A204.1 (cell line): ENCODE results near the gene NONO.
"Not testable (repeated sequence)": the region's sequence is repeated elsewhere in the genome, so short reads cannot be mapped to it uniquely, and the experiment has no call there.

Source experiments
- FAIRE-seq: peaks from 2 replicates; lab custom pipeline; 2012; peaks lifted over from hg19 to GRCh38; lab: Jason Lieb, UNC

The NONO gene, protein sequence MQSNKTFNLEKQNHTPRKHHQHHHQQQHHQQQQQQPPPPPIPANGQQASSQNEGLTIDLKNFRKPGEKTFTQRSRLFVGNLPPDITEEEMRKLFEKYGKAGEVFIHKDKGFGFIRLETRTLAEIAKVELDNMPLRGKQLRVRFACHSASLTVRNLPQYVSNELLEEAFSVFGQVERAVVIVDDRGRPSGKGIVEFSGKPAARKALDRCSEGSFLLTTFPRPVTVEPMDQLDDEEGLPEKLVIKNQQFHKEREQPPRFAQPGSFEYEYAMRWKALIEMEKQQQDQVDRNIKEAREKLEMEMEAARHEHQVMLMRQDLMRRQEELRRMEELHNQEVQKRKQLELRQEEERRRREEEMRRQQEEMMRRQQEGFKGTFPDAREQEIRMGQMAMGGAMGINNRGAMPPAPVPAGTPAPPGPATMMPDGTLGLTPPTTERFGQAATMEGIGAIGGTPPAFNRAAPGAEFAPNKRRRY

GRCh38 chrX:71283403-71284143 lies at the start of gene NONO:
NONO (plus strand) TSS chrX:71283635; CDS start chrX:71290638, 7,003 bp downstream.
- FAIRE-seq: peak; percentile 94

GRCh38 chrX:71235482-71235881 lies 48.0 kb upstream of the NONO start:
- FAIRE-seq: no peak

DNA sequence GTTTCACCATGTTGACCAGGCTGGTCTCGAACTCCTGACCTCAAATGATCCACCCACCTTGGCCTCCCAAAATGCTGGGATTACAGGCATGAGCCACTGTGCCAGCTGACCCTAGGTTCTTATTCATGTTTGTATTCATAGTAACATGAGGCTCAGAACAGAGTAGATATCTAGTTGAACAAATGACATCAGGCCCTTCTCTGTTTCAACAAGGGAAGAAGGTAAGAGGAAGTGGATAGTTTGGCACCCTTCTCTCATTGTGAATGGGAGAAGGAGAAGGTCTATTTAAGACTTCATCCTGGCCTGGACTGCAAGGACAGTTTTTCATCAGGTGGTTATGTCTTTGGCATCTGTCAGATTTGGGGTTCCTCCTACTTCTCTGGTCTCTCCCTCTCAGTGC lies 46.6 kb upstream of the NONO start:
- FAIRE-seq: no peak

DNA sequence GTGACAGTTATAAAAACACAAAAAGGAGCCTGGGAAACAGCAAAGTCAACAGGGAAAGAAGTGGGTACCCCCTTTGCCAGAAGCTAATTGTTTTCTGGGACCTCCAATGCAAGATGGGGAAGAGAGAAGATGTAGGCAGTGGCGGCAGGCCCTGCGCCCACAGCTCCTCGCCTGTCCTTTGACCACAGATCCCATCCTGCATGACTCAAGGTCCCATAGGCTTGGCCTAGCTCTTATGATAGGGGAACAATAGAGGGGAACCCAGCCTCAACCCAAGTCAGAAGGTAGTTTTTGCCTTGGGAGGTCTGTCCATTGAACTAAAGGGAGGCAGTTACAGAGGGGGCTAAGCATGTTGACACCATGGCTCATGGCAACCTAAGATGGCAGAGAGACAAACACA lies 43.7 kb upstream of the NONO start:
- FAIRE-seq: no peak

DNA sequence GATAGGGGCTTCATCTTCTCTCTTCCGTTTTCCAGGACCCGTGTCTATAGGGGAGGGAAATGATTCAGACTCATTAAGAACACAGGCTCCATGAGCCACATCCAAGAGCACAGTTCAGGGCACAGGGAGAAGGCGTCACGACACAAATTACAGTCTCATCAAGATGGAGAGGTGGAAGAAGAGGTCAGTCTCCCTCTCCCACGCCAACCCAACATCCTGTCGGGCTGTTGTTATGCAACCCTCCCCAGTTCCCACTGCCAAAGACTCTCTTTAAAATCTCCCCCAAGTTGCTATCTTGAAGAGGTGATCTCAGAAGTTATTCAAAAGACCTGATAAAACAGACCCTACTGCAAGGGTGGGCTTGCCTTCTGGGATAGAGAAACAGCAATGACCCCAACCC lies 42.1 kb upstream of the NONO start:
- no peak for FAIRE-seq

GRCh38 chrX:71244359-71245128 lies 38.9 kb upstream of the NONO start:
- FAIRE-seq: no peak

GRCh38 chrX:71245159-71245558 lies 38.3 kb upstream of the NONO start:
- FAIRE-seq: no peak

- FAIRE-seq: no peak
These were observed 32.6 kb upstream of the NONO start for GRCh38 chrX:71250841-71251240.

DNA sequence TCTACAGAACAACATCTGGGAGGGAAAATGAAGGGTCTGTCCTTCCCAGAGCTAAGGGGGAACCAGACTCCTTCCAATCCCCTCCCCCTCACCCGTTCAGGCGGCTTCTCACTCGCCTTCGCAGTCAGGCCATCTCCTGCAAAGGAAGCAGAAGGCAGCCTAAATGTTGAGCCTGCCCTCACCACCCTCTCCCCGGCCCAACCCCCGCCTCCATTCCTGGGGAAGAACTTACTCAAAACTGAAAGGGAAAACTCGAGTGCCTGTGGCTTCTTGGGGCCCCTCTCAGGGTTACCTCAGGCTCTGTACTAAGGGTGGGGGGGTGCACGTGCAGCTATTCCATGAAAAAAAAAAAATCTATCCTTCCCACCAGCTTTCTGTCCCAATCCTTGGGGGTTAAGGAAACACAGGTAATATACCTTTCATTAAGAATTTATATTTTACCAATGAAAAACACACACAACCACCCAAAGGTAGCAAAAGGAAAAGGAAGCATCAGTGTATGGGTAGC lies 31.9 kb upstream of the NONO start:
- no peak for FAIRE-seq

GRCh38 chrX:71252221-71252620 lies 31.2 kb upstream of the NONO start:
- FAIRE-seq: no peak

DNA sequence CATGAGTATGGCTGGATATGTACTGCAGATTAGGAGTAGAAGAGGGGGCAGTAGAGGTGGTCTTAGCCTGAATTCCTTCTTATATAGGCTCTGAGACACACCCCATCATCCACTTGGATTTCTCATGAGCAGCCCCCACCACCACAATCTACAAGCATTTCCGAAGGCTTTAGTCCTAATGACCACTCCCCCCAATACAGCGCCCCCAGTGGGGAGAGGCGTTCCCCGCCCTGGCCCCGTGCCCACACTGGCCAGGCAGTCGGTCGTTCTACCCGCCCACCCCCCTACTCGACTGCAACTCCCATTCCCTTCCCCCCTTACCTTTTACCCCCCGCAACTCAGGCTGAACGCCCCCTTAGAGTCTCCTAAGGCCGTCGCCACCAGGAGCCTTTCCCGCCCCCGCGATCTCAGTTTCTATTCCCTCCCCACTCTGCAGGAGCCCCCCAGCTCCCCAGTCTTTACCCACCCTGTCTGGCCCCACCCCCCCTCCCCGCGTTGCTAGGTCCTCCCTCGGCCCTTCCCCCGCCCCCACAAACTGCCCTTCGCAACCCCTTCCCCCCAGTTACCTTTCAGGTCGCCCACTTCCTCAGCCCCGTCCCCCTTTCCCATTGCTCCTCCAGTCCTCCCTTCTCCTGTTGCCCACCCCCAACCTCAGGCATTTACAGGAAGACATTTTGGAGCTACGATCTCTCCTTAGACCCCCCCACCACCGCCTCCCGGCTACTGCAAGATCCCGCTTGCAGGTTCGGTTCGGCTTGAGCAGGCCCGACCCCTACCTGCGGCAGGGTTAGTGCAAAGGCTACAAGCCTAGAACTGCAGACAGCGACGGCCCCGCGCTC lies 30.0 kb upstream of the NONO start:
- FAIRE-seq: no peak

GRCh38 chrX:71254092-71254963 lies 29.1 kb upstream of the NONO start, which contains the start of gene ZMYM3:
ZMYM3 (minus strand) TSS chrX:71254140; CDS start chrX:71253255, 885 bp downstream.
- FAIRE-seq: no peak

GRCh38 chrX:71256051-71256450 lies 27.4 kb upstream of the NONO start:
- FAIRE-seq: no peak

DNA sequence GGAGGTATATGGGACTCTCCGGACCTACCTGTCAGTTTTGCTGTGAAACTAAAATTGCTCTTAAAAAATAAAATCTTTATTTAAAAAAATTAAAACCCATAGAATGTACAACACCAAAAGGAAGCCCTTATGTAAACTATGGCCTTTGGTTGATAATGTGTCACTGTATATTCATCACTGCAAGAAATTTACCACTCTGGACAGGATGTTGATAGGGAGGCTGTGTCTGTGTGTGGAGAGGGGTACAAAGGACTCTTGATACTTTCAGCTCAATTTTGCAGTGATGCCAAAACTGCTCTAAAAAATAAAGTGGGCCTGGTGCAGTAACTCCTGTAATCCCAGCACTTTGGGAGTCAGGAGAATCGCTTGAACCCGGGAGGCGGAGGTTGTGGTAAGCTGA lies 26.6 kb upstream of the NONO start:
- FAIRE-seq: no peak

DNA sequence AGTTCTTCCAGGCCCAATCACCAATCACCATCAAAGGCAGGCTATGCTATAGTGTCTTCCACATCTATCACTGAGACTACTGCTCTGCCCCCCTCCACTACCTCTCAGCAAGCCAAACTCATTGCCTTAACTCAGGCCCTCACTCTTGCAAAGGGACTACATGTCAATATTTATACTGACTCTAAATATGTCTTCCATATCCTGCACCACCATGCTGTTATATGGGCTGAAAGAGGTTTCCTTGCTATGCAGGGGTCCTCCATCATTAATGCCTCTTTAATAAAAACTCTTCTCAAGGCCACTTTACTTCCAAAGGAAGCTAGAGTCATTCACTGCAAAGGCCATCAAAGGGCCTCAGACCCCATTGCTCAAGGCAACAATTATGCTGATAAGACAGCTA lies 14.8 kb upstream of the NONO start:
- not testable (repeated sequence) for FAIRE-seq

DNA sequence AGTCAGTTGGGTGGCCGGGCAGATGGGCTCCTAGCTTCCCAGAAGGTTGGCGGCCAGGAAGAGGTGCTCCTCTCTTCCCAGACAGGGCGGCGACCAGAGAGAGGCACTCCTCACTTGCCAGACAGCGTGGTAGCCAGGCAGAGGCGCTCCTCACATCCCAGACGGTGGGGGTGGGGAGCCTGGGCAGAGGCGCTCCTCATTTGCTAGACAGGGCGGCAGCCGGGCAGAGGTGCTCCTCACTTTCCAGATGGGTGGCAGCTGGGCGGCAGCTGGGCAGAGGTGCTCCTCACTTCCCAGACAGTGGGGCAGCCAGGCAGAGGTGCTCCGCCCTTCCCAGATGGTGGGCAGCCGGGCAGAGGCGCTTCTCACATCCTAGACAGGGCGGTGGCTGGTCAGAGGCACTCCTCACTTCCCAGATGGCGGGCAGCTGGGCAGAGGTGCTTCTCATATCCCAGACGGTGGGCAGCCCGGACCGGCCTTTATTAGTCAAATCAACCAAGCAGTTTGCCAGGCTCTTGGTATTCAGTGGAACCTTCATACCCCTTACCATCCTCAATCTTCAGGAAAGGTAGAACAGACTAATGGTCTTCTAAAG lies 13.5 kb upstream of the NONO start:
- no peak for FAIRE-seq

- FAIRE-seq: not testable (repeated sequence)
These were observed 11.1 kb upstream of the NONO start for GRCh38 chrX:71272313-71272712.

DNA sequence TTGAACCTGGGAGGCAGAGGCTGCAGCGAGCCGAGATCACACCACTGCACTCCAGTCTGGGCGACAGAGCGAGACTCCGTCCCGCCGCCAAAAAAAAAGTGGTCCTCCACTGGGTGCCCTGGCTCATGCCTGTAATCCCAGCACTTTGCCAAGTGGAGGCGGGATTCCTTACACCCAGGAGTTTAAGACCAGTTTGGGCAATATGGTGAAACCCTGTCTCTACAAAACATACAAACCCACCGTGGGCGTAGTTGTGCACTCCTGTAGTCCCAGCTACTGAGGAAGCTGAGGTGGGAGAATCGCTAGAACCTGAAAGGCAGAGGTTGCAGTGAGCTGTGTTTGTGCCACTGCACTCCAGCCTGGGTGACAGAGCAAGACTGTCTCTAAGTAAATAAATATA lies 2.1 kb upstream of the NONO start:
- not testable (repeated sequence) for FAIRE-seq

GRCh38 chrX:71282514-71283402 lies 677 bp upstream of the NONO start:
- FAIRE-seq: no peak
